GM19455 (cell line): ENCODE measurements around the gene GPR146.
A peak's percentile ranks its signal among the peaks of the same experiment; 100 is the strongest.
"Not testable (repeated sequence)": the region's sequence is repeated elsewhere in the genome, so short reads cannot be mapped to it uniquely, and the experiment has no call there.

Experiments used
- ATAC-seq: cut with Tn5 transposase; IDR thresholded peaks from one replicate; pipeline ENCODE4 v1.9.1; 2021; ENCODE audit not compliant: unreplicated experiment

GPR146 gene

GRCh38 chr7:1074018-1074417, 29.7 kb downstream of the GPR146 start:
- ATAC-seq: not testable (repeated sequence)

GRCh38 chr7:1074593-1075431, 30.5 kb downstream of the GPR146 start:
- ATAC-seq: no peak

GRCh38 chr7:1076184-1077072, 32.1 kb downstream of the GPR146 start:
- no peak for ATAC-seq

DNA sequence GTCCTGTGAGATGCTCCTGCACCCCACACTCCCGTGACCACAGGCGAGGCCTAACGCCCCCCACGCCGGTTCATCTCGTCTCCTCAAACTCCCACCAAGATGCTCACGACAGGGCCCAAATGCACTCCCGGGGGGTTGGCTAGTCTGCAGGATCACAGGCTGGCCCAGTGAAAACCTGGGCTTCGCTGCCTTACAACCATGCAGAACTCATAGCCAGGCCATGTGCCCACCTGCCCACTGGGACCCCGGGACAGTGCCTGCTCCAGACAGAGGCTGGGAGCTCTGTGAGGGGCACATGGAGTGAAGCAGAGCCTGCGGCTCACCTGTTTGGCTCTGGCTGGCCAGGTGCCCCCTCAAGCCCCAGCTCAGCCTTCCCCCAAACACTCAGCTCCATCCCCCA, 34.2 kb downstream of the GPR146 start:
- ATAC-seq: no peak

- ATAC-seq: no peak
These were observed 34.6 kb downstream of the GPR146 start for GRCh38 chr7:1078985-1079384.

DNA sequence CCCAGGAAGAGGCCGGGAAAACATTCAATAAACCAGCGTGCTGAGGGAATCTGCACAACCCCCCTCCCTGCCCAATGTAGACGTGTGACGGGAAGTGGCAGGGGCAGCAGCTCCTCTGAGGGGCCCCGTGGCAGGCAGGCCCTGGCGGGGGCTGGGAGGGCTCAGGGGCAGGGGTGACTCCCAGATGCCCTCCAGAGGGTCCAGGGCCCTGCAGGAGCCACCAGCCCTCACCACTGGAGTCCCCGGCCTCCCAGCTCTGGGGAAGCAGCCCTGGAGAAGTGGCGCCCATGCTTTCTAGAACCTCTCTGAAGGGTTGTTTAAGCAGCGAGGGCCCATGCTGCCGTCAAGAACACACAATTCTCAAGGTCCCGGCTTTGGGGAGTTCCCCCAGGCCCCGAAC, 35.2 kb downstream of the GPR146 start:
- no peak for ATAC-seq

- no peak for ATAC-seq
These were observed 36.0 kb downstream of the GPR146 start for GRCh38 chr7:1080252-1080920.

DNA sequence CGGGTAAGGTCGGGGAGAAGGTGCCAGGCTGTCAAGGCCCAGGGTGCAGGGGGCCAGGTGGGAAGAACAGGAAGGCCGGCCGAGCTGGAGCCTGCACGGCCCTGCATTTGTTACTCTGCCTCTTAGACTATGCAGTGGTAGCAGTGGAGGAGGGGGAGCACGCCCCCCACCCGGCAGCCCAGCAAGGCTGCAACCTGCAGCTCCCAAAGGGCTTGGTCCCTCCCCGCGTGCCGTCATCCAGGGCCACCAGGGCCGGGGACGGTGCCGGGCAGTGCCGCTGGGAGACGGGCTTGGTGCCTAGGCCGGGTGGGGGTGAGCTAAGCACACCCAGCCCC, 36.5 kb downstream of the GPR146 start:
- ATAC-seq: no peak

DNA sequence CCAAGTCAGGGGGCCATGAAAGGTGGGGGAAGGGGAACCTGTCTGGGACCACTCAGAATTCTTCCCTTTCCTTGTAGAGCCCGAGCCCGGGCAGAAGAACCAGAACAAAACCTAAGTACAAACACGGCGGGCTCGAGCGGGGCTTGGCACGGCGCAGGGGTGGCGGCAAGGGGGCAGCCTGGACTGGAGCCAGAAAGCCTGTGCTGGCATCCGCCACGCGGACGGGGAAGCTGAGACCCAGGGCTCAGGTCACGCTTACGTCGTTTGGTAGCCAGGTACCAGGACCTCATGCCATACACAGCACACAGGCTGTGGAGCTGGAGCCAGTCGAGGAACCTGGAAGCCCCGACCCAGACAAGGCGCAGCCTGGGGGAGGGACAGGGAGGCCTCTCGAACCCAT, 37.0 kb downstream of the GPR146 start:
- no peak for ATAC-seq

DNA sequence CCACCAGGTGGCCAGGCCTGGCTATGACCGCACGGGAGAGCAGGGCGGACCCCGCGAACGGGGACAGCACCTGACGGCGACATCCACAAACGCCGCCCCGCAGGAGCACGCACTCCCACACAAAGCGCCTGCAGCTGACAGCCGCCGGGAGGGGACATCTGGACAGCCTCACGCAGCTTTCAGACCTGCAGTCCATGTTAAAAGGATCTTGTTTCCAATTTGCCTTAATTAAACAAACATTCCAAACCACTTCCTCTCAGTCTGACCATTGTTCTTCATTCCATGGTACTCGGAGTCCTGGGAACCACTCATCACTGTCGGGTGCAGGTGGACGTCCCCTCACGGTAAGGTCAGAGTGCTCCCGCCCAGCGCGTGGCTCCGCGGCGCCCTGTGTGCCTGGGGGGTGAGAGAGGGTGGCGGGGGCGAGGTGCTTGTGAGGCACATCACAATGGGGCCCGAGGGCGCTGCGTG, 37.6 kb downstream of the GPR146 start:
- no peak for ATAC-seq

DNA sequence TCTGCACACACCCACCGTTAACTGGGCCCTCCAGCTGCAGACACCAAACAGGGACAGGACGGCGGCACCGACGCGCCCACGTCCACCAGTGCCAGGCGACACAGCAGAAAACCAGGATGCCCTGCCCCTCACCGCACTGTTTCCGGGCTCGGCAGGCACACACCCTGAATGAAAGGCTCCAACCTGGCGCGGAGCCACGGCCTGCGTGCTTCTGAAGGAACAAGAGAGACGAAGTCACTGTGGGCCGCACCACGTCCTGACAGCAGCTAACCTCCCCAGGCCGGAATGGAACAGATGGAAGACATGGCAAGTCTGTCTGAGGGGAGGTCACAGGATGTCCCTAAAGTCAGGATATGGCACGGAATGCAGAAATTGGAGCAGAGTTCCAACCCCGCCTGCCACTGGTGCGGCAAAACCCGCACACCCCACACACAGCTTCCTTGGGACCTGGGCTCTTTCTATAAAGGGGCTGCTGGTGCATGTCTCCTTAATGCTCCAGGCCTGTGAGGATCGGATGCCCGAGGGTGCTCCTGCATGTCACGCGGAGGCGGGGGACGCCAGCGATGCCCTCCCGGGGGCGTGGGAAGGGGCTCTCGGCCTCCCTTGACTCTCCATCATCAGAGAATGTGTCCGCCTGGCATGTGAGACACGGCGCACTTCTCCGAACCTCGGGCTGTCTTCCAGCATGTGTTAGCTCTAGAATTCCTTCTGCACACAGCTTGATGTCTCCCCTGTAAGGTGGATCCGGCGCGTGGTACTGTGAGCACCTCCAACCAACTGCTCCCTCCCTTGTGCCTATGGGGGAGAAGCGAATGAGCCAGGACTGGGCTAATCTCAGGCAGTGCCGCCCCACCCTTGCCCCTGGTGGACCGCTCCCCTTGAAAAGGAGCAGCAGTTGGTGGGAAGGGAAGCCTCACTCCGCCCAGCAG, 39.6 kb downstream of the GPR146 start:
- no peak for ATAC-seq

- no peak for ATAC-seq
These were observed 40.9 kb downstream of the GPR146 start for GRCh38 chr7:1085266-1085665.

DNA sequence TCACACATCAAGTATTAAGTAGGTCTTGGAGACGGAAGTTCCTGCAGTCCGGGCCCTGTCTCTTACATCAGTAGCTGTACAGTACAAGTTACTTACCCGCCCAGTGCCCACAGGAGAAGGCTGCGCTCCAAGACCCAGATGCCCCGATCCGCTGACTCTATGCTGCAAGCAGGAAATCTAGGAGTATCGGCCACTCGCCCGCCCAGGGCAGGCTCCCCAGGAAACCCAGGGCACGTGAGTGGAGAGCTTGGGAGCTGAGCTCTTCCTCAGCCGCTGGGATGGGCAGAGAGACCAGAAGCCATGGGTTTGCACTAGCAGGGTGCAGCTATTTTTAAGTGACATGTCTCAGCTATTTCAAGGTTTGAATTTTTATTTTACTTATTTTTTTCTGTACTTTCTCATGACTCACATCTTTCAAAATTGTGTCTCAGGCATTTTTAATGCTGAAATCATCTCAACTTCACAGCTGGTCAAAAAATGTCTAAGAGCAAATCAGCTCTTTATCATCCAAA, 41.6 kb downstream of the GPR146 start:
- ATAC-seq: no peak

DNA sequence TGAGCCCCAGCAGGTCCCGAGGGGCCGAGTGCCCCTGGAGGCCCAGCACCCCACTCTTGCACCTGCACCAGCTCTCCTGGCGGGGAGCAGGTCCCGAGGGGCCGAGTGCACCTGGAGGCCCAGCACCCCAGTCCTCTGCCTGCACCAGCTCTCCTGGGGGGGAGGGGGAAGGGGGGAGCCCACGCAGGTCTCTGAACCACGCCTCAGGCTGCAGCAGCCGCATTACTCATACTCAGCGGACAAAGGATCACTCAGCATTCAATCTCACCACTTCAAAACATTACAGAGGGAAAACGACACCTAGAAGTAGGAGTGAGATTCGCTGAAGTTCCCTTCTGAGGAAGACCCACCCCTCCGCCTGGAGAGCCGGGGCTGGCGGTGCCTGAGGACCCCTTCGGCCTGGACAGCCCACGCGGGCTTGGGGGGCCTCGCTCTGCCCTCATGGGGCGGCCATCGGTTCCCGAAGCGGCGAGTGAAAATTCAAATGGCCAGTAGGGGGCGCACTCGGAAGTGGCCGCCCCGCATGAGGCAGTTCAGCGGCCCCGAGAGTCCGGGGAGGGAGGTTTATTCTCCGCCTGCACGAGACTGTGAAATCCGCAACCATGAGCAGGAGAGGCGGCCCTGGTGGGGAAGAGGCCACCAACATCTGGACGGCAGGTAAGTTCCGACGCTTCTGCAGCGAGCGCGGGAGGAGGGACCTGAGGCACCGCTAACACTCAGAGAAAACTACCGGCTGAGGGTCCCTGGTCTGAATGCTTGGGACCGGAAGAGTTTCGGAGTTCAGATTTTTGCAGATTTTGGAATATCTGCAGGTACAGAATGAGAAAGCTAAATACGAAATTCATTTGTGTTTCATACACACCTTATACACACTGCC, 42.5 kb downstream of the GPR146 start:
- peak; percentile 74 for ATAC-seq

DNA sequence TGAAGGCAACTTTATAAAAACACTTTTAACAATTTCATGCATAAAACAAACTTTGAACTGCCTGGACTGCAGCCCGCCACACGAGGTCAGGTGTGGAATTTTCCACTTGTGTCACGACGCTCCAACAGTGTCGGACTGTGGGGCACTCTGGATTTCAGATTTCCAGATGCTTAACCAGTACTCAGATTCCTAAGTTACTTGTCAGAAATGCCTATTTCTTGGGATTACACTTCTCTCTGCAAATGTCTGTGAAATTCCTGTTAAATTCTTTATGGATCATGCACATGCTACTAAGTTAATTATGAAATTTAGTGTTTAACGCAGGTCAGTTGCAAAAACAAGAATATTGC, 43.1 kb downstream of the GPR146 start:
- ATAC-seq: no peak

- ATAC-seq: no peak
These were observed 43.9 kb downstream of the GPR146 start, which contains the start of gene GPER1 for GRCh38 chr7:1087952-1088920. Gene GPER1 (plus strand): TSS chr7:1088113. CDS start chr7:1091729, 3,616 bp downstream.

DNA sequence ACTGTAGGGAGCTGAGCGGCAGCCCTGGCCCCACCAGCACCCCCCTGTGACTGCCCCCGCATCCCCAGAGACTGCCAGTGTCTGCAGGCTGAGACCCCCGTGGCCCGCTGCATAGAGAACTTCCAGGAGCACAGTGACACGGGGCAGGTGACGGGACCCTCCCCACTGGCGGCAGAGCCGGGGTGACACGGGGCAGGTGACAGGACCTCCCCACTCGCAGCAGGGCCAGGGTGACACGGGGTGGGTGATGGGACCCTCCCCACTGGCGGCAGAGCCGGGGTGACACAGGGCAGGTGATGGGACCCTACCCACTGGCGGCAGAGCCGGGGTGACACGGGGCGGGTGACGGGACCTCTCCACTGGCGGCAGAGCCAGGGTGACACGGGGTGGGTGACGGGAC, 45.9 kb downstream of the GPR146 start:
- ATAC-seq: no peak
